ENCODE data around the gene HUNK.

GRCh38 chr21:32044205-32045180 lies 171.7 kb downstream of the HUNK start:
- TF ChIP-seq EZH2 (IDR thresholded peaks at IDR 0.05; ENCODE audit: borderline replicate concordance, low read depth, low read length, poor library complexity, severe bottlenecking), result no peak
- no peak for TF ChIP-seq CTCF (conservative IDR thresholded peaks at IDR 0.05; ENCODE audit: low read depth, low read length)
